ENCODE results near the gene ZBTB32. TPM values are rescaled to one million over a fixed set of nuclear protein-coding genes. Genes with fewer than 3 reads are reported as not detected.

The ZBTB32 gene
- total RNA-seq, 2 donors from 2014 or later, result not detected

DNA sequence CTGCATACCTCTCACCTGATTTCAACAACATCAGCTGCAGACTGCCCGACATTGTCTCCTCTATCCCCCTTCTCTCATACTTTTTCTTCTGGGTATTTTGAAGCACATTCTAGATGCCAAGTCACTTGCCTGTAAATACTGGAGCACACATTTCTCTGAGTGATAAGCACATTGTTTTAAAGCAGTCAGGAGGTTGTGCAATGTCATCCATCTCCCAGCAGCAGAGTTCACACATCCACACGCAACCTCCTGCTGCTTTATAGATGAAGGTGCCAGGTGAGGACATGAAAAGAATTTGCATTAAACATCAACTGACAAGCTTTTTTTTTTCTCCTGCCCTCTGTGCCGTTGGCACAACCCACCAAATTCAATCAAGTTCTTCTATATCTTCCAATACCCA, 32.5 kb upstream of the ZBTB32 start:
- H3K4me3 ChIP-seq (ENCODE audit: low read length), result no peak overlapping the region
- H3K9me3 ChIP-seq (ENCODE audit: control insufficient read depth, low read length), result no peaks in the 10 kb centered on the region
- Mint-ChIP-seq H3K9me3 (no peaks in the 10 kb centered on the region), H3K4me1 (peaks cover 2% of the 10 kb centered on the region), H3K27ac (no peak overlapping the region), H3K36me3 (ENCODE audit: low read depth) (no peaks in the 10 kb centered on the region), H3K4me3 (no peak overlapping the region), H3K27me3 (ENCODE audit: insufficient read depth) (peaks cover 57% of the 10 kb centered on the region)
- H3K4me1 ChIP-seq (ENCODE audit: control insufficient read depth, insufficient read depth, low read length), result no peaks in the 10 kb centered on the region
- H3K27me3 ChIP-seq (ENCODE audit: control insufficient read depth, insufficient read depth, low read length, poor library complexity, severe bottlenecking), result peaks cover 22% of the 10 kb centered on the region
- 82% methylated on average over 3 of the region's 3 CpGs; no CpG with 5 or more reads in 1 of the 2 experiments for WGBS, 2 experiments (ENCODE audit: insufficient coverage in 1 of 2, insufficient read length in 1 of 2)
- no peak for DNase-seq
- TF ChIP-seq, protein P1, sequence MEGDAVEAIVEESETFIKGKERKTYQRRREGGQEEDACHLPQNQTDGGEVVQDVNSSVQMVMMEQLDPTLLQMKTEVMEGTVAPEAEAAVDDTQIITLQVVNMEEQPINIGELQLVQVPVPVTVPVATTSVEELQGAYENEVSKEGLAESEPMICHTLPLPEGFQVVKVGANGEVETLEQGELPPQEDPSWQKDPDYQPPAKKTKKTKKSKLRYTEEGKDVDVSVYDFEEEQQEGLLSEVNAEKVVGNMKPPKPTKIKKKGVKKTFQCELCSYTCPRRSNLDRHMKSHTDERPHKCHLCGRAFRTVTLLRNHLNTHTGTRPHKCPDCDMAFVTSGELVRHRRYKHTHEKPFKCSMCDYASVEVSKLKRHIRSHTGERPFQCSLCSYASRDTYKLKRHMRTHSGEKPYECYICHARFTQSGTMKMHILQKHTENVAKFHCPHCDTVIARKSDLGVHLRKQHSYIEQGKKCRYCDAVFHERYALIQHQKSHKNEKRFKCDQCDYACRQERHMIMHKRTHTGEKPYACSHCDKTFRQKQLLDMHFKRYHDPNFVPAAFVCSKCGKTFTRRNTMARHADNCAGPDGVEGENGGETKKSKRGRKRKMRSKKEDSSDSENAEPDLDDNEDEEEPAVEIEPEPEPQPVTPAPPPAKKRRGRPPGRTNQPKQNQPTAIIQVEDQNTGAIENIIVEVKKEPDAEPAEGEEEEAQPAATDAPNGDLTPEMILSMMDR (conservative IDR thresholded peaks at IDR 0.05), result no peak
- no peak overlapping the region for H3K9ac ChIP-seq (ENCODE audit: extremely low read depth, low read length, poor library complexity, severe bottlenecking)
- H3K36me3 ChIP-seq (ENCODE audit: control insufficient read depth, insufficient read depth, low read length), result no peaks in the 10 kb centered on the region
- H3K27ac ChIP-seq (ENCODE audit: low read depth, low read length), result no peak overlapping the region

DNA sequence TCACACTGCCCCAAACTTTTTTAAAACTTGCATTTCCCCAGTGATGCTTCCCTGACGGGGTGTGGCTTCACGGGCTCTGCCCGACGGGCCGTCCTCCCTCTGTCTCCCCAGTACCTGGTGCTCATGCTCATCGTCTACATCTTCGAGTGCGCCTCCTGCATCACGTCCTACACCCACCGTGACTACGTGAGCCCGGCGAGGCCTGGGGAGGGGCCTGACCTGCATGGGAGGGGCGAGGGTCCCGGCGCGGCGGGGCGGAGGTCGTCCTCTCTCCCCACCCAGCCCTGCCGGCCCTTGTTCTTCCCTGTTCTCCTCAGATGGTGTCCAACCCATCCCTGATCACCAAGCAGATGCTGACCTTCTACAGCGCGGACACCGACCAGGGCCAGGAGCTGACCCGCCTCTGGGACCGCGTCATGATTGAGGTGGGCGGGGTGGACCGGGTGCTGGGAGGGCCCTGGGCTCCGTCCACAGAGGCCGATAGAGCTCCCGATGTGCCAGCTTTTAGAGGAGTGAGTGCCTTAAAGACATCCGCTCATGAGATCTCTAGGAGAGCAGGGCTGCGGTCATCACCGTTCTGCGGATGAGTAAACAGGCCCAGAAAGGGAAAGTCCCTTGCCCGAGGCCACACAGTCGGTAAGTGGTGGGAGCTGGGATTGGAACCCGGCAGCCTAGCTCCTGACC, 31.1 kb upstream of the ZBTB32 start:
- WGBS, 2 experiments (ENCODE audit: insufficient coverage in 1 of 2, insufficient read length in 1 of 2), result 7 to 11% methylated on average over 13 to 39 of the region's 39 CpGs
- DNase-seq, result peak; percentile 92
- Mint-ChIP-seq H3K27ac (no peak overlapping the region), H3K4me3 (peak overlapping the region; percentile 60), H3K4me1 (peaks cover 2% of the 10 kb centered on the region), H3K27me3 (ENCODE audit: insufficient read depth) (peaks cover 57% of the 10 kb centered on the region), H3K36me3 (ENCODE audit: low read depth) (no peaks in the 10 kb centered on the region), H3K9me3 (no peaks in the 10 kb centered on the region)
- peak overlapping the region; percentile 75 for H3K4me3 ChIP-seq (ENCODE audit: low read length)
- H3K9me3 ChIP-seq (ENCODE audit: control insufficient read depth, low read length), result no peaks in the 10 kb centered on the region
- no peaks in the 10 kb centered on the region for H3K36me3 ChIP-seq (ENCODE audit: control insufficient read depth, insufficient read depth, low read length)
- TF ChIP-seq, protein P1 (conservative IDR thresholded peaks at IDR 0.05), result no peak
- no peak overlapping the region for H3K9ac ChIP-seq (ENCODE audit: extremely low read depth, low read length, poor library complexity, severe bottlenecking)
- H3K27me3 ChIP-seq (ENCODE audit: control insufficient read depth, insufficient read depth, low read length, poor library complexity, severe bottlenecking), result peaks cover 22% of the 10 kb centered on the region
- H3K27ac ChIP-seq (ENCODE audit: low read depth, low read length), result no peak overlapping the region
- no peaks in the 10 kb centered on the region for H3K4me1 ChIP-seq (ENCODE audit: control insufficient read depth, insufficient read depth, low read length)

DNA sequence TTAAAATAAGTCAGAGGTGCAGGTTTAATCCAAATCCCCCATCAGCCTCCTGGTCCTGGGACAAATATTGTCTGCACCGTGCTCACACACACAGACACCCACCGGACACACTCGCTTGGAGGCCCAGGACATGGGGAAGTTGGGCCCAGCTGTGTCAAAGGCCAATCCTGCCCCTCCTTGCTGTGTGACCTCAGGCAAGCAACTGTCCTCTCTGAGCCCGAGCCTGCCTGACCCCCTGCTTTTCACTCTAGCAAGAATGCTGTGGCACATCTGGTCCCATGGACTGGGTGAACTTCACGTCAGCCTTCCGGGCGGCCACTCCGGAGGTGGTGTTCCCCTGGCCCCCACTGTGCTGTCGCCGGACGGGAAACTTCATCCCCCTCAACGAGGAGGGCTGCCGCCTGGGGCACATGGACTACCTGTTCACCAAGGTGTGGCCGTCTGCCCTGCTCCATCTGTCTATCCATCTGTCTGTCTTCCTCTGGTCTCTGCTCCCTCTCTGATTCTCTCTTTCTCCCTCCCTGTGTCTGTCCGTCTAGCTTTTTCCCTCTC, 28.7 kb upstream of the ZBTB32 start:
- no peaks in the 10 kb centered on the region for H3K9me3 Mint-ChIP-seq
- Histone ChIP-seq H3K9me3 (ENCODE audit: control insufficient read depth, low read length) (no peaks in the 10 kb centered on the region), H3K4me3 (ENCODE audit: low read length) (no peak overlapping the region), H3K4me1 (ENCODE audit: control insufficient read depth, insufficient read depth, low read length) (no peaks in the 10 kb centered on the region), H3K9ac (ENCODE audit: extremely low read depth, low read length, poor library complexity, severe bottlenecking) (no peak overlapping the region), H3K36me3 (ENCODE audit: control insufficient read depth, insufficient read depth, low read length) (no peaks in the 10 kb centered on the region), H3K27me3 (ENCODE audit: control insufficient read depth, insufficient read depth, low read length, poor library complexity, severe bottlenecking) (peaks cover 10% of the 10 kb centered on the region), H3K27ac (ENCODE audit: low read depth, low read length) (no peak overlapping the region)
- peaks cover 40% of the 10 kb centered on the region for H3K27me3 Mint-ChIP-seq (ENCODE audit: insufficient read depth)
- no peaks in the 10 kb centered on the region for H3K36me3 Mint-ChIP-seq (ENCODE audit: low read depth)
- TF ChIP-seq, protein P1 (conservative IDR thresholded peaks at IDR 0.05), result no peak
- WGBS, 2 experiments (ENCODE audit: insufficient coverage in 1 of 2, insufficient read length in 1 of 2), result 87 to 88% methylated on average over 13 to 15 of the region's 15 CpGs
- no peak overlapping the region for H3K27ac Mint-ChIP-seq
- DNase-seq, result no peak
- peaks cover 2% of the 10 kb centered on the region for H3K4me1 Mint-ChIP-seq
- H3K4me3 Mint-ChIP-seq, result no peak overlapping the region
